Caco-2 (cell line): ENCODE results near the gene ACOXL. TPM values are rescaled to one million over a fixed set of nuclear protein-coding genes. Genes with fewer than 3 reads are reported as not detected.

Experiments used
- BruUV-seq: library from RNA; stranded (reverse); fragments of 400-500 nt; replicated peaks from 2 replicates; lab custom pipeline; 2021; lab: Mats Ljungman, UMichigan
- CTCF ChIA-PET: fragments of 300-600 bp; sonication (Branson Sonifier 250); formaldehyde crosslinking; loops from one replicate; lab custom pipeline; 2022; ENCODE audit warnings: antibody characterized with exemption; lab: Charles Lee
- POLR2A ChIA-PET: fragments of 300-600 bp; sonication (Branson Sonifier 250); formaldehyde crosslinking; loops from one replicate; lab custom pipeline; 2022; ENCODE audit warnings: antibody characterized with exemption; lab: Charles Lee
- DNase-seq, 2 experiments: peaks; one replicate each; pipeline versions ENCODE4 v3.0.0 to v3.0.0-alpha.2; 2020 to 2022
- H3K27me3 ChIP-seq: replicated peaks from 2 replicates; pipeline ENCODE4 v1.6.0; 2011; ENCODE audit warnings: low read length; ENCODE audit not compliant: control insufficient read depth, insufficient read depth
- H3K36me3 ChIP-seq: 2 replicates; pipeline ENCODE4 v1.5.1; 2011; ENCODE audit warnings: low read length; ENCODE audit not compliant: control insufficient read depth, insufficient read depth
- H3K4me1 ChIP-seq: fragments of 250-450 bp; sonication (Bioruptor Pico); 2 replicates; pipeline ENCODE4 v1.5.1; 2020; ENCODE audit warnings: mild to moderate bottlenecking
- H3K4me3 ChIP-seq: 2 replicates; pipeline ENCODE4 v1.5.1; 2011; ENCODE audit warnings: low read depth, mild to moderate bottlenecking, control low read depth, low read length
- H3K9me3 ChIP-seq: fragments of 250-450 bp; sonication (Bioruptor Pico); 2 replicates; pipeline ENCODE4 v1.5.1; 2020; ENCODE audit warnings: mild to moderate bottlenecking, moderate library complexity
- H3K27ac Mint-ChIP-seq: one replicate; pipeline ENCODE4 v1.8.0; 2022; ENCODE audit warnings: mixed read lengths; ENCODE audit not compliant: unreplicated experiment
- H3K27me3 Mint-ChIP-seq: one replicate; pipeline ENCODE4 v1.8.0; 2022; ENCODE audit warnings: mixed read lengths; ENCODE audit not compliant: insufficient read depth, unreplicated experiment
- H3K36me3 Mint-ChIP-seq: one replicate; pipeline ENCODE4 v1.8.0; 2022; ENCODE audit warnings: mild to moderate bottlenecking, mixed read lengths; ENCODE audit not compliant: insufficient read depth, unreplicated experiment
- H3K4me1 Mint-ChIP-seq: one replicate; pipeline ENCODE4 v1.8.0; 2022; ENCODE audit warnings: low read depth, mixed read lengths; ENCODE audit not compliant: unreplicated experiment
- H3K4me3 Mint-ChIP-seq: one replicate; pipeline ENCODE4 v1.8.0; 2022; ENCODE audit warnings: mild to moderate bottlenecking, moderate library complexity, mixed read lengths; ENCODE audit not compliant: unreplicated experiment
- H3K9me3 Mint-ChIP-seq: one replicate; pipeline ENCODE4 v1.8.0; 2022; ENCODE audit warnings: mixed read lengths; ENCODE audit not compliant: unreplicated experiment
- intact Hi-C: fragments of 100-400 bp; cut with micrococcal nuclease; formaldehyde crosslinking; loops from one replicate; pipeline ENCODE4 v1.10.0; 2022; ENCODE audit not compliant: unreplicated experiment
- total RNA-seq: library from RNA; stranded (reverse); gene quantifications from 2 replicates; pipeline ENCODE4 v1.2.3, GENCODE V29; 2022
- TF ChIP-seq, protein P1 (sequence below), 2 experiments: fragments of 200-600 bp in 1 of 2; IDR thresholded peaks; 1 replicate in 1 of 2; 2 replicates in 1 of 2; pipeline versions ENCODE4 v1.5.1 to v1.8.0; 2011 to 2022; ENCODE audit warnings: antibody characterized with exemption in 1 of 2, control low read depth in 1 of 2, inconsistent platforms in 1 of 2, low read depth in 1 of 2, low read length in 1 of 2, mild to moderate bottlenecking in 1 of 2, moderate library complexity in 1 of 2; ENCODE audit not compliant: insufficient read depth in 1 of 2, severe bottlenecking in 1 of 2, unreplicated experiment in 1 of 2

ACOXL gene
- total RNA-seq, 1 experiment from 2014 or later: 2.6 TPM

DNA sequence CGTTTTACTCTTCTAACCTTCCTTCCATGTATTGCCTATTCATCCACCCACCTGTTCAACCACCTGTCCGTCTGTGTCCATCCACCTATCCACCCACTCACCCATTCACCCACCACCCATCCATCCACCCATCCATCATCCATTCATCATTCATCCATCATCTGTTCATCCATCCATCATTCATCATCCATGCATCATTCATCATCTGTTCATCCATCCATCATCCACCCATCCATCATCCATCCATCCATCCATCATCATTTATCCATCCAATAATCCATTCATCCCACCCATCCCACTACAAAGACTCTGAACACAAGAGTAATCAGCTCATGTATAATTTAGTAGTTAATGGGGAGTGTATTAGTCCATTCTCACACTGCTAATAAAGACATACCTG is 78.0 kb downstream of the ACOXL start:
- intact Hi-C loops: no loop called here
- Mint-ChIP-seq H3K9me3 (no peaks in the 10 kb centered on the region), H3K27ac (no peak overlapping the region), H3K36me3 (no peaks in the 10 kb centered on the region), H3K4me1 (no peaks in the 10 kb centered on the region), H3K4me3 (no peak overlapping the region), H3K27me3 (no peaks in the 10 kb centered on the region)
- H3K27me3 ChIP-seq: no peaks in the 10 kb centered on the region
- H3K36me3 ChIP-seq: no peaks in the 10 kb centered on the region
- no peak for DNase-seq
- POLR2A ChIA-PET: no interaction called here
- no TSS peak for BruUV-seq
- CTCF ChIA-PET: no interaction called here
- no peaks in the 10 kb centered on the region for H3K9me3 ChIP-seq
- no peak overlapping the region for H3K4me3 ChIP-seq
- TF ChIP-seq, protein P1, sequence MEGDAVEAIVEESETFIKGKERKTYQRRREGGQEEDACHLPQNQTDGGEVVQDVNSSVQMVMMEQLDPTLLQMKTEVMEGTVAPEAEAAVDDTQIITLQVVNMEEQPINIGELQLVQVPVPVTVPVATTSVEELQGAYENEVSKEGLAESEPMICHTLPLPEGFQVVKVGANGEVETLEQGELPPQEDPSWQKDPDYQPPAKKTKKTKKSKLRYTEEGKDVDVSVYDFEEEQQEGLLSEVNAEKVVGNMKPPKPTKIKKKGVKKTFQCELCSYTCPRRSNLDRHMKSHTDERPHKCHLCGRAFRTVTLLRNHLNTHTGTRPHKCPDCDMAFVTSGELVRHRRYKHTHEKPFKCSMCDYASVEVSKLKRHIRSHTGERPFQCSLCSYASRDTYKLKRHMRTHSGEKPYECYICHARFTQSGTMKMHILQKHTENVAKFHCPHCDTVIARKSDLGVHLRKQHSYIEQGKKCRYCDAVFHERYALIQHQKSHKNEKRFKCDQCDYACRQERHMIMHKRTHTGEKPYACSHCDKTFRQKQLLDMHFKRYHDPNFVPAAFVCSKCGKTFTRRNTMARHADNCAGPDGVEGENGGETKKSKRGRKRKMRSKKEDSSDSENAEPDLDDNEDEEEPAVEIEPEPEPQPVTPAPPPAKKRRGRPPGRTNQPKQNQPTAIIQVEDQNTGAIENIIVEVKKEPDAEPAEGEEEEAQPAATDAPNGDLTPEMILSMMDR (IDR thresholded peaks at IDR 0.05; ENCODE audit: insufficient read depth in 1 of 2, low read depth in 1 of 2, low read length in 1 of 2, severe bottlenecking in 1 of 2, unreplicated experiment in 1 of 2): no peak
- no peaks in the 10 kb centered on the region; the same call in 1 of the 2 replicates for H3K4me1 ChIP-seq

- Histone ChIP-seq H3K4me3 (no peak overlapping the region), H3K27me3 (no peaks in the 10 kb centered on the region; the same call in 1 of the 2 replicates), H3K9me3 (no peaks in the 10 kb centered on the region), H3K4me1 (no peaks in the 10 kb centered on the region; the same call in 1 of the 2 replicates), H3K36me3 (no peaks in the 10 kb centered on the region)
- no peak for DNase-seq
- intact Hi-C loops: loop anchor here (2.0 kb wide), 1 partner anchor 40 kb away; no protein-coding TSS in a partner anchor
- no peaks in the 10 kb centered on the region for H3K36me3 Mint-ChIP-seq
- no peak overlapping the region for H3K4me3 Mint-ChIP-seq
- no TSS peak for BruUV-seq
- ChIA-PET CTCF (interaction anchor here (0.6 to 1.1 kb wide), 3 partner anchors 29 to 238 kb away, joined by 3 read pairs; partner anchors contain the start of gene BUB1), POLR2A (no interaction called here)
- peaks cover 5% of the 10 kb centered on the region for H3K27me3 Mint-ChIP-seq
- no peak overlapping the region for H3K27ac Mint-ChIP-seq
- no peaks in the 10 kb centered on the region for H3K4me1 Mint-ChIP-seq
- H3K9me3 Mint-ChIP-seq: no peaks in the 10 kb centered on the region
- TF ChIP-seq, protein P1 (IDR thresholded peaks at IDR 0.05; ENCODE audit: insufficient read depth in 1 of 2, low read depth in 1 of 2, low read length in 1 of 2, severe bottlenecking in 1 of 2, unreplicated experiment in 1 of 2): no peak
Observed at GRCh38 chr2:110812726-110813645, 80.6 kb downstream of the ACOXL start.

DNA sequence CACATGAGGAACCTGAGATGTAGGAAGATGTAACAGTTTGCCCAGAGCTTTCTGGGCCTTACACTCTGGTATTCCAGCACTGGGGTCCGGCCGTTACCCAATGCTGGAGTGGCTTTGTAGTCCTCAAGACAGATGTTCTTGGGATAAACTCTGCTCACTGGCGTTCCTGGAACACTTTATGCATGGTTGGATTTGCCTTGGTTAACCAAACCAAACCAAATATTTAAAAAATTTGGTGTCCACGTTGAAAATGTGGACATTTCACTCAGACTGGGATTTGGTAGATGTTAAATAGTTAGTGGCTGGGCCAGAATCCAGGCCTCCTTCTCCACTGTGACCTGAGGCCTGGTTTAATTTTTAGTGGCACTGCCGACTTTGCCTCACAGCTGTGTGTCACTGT is 81.5 kb downstream of the ACOXL start:
- ChIA-PET POLR2A (no interaction called here), CTCF (no interaction called here)
- Mint-ChIP-seq H3K4me1 (peaks cover under 1% of the 10 kb centered on the region), H3K36me3 (no peaks in the 10 kb centered on the region), H3K27ac (no peak overlapping the region), H3K9me3 (no peaks in the 10 kb centered on the region), H3K27me3 (peaks cover 5% of the 10 kb centered on the region), H3K4me3 (no peak overlapping the region)
- Histone ChIP-seq H3K36me3 (no peaks in the 10 kb centered on the region), H3K4me3 (no peak overlapping the region), H3K9me3 (no peaks in the 10 kb centered on the region), H3K4me1 (no peaks in the 10 kb centered on the region; the same call in 1 of the 2 replicates), H3K27me3 (no peaks in the 10 kb centered on the region; the same call in 1 of the 2 replicates)
- intact Hi-C loops: loop anchor here (2.0 kb wide), 1 partner anchor 39 kb away; no protein-coding TSS in a partner anchor
- TF ChIP-seq, protein P1 (IDR thresholded peaks at IDR 0.05; ENCODE audit: insufficient read depth in 1 of 2, low read depth in 1 of 2, low read length in 1 of 2, severe bottlenecking in 1 of 2, unreplicated experiment in 1 of 2): no peak
- no TSS peak for BruUV-seq
- no peak for DNase-seq
